BE2C (cell line): ENCODE measurements around the gene SLBP.

Experiments
- DNase-seq: peaks from one replicate; pipeline ENCODE4 v3.0.0-alpha.2; 2020
- H3K27me3 ChIP-seq: fragments of 250-450 bp; sonication (Bioruptor Pico); 2 replicates; pipeline ENCODE4 v1.5.1; 2020; ENCODE audit warnings: mild to moderate bottlenecking
- H3K36me3 ChIP-seq: fragments of 250-450 bp; sonication (Bioruptor Pico); 2 replicates; pipeline ENCODE4 v1.5.1; 2020; ENCODE audit warnings: mild to moderate bottlenecking
- H3K4me1 ChIP-seq: fragments of 250-450 bp; sonication (Bioruptor Pico); 2 replicates; pipeline ENCODE4 v1.5.1; 2020
- H3K4me3 ChIP-seq: 2 replicates; pipeline ENCODE4 v1.5.1; 2011; ENCODE audit warnings: low read depth, low read length
- H3K9me3 ChIP-seq: fragments of 250-450 bp; sonication (Bioruptor Pico); 2 replicates; pipeline ENCODE4 v1.5.1; 2020
- TF ChIP-seq, protein P1 (sequence below): IDR thresholded peaks from 2 replicates; pipeline ENCODE4 v1.5.1; 2012; ENCODE audit warnings: mild to moderate bottlenecking, low read depth, low read length

The SLBP gene

DNA sequence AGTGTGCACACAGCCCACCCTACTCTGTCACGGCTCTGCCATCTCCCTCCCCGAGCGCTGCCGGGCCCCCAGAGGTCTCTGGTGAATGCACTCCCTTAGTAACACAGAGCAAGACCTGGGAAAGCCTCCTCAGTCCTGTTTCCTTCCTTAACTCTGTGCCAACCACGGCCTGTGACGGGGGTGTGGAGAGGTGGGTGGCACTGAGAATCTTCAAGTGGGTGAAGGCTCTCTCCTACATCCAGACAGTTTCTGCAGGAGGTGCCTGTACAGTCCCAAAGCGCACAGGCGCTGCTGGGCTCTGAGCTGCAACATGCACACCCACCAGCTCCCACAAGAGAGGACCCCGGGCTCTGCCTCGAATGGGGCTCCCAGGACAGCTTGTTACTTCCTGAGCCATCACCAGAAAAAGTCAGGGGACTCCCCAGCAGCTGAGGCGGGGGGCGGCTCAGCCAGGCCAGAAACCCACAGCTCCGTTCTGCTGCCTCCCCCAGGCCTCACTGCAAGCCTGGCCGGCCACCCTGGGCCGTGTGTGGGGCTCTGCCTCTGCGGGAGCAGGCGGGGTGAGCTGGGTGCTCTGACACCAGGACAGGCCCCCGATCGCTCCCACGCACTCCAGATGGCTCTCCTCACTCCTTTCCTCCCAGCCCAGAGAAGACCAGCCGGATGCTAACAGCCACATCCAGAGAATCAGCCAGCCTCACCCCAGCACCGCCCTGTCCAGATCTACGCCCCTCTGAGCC is 57.7 kb downstream of the SLBP start:
- no peak for DNase-seq
- no peaks in the 10 kb centered on the region for H3K27me3 ChIP-seq
- TF ChIP-seq, protein P1, sequence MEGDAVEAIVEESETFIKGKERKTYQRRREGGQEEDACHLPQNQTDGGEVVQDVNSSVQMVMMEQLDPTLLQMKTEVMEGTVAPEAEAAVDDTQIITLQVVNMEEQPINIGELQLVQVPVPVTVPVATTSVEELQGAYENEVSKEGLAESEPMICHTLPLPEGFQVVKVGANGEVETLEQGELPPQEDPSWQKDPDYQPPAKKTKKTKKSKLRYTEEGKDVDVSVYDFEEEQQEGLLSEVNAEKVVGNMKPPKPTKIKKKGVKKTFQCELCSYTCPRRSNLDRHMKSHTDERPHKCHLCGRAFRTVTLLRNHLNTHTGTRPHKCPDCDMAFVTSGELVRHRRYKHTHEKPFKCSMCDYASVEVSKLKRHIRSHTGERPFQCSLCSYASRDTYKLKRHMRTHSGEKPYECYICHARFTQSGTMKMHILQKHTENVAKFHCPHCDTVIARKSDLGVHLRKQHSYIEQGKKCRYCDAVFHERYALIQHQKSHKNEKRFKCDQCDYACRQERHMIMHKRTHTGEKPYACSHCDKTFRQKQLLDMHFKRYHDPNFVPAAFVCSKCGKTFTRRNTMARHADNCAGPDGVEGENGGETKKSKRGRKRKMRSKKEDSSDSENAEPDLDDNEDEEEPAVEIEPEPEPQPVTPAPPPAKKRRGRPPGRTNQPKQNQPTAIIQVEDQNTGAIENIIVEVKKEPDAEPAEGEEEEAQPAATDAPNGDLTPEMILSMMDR: no peak
- no peaks in the 10 kb centered on the region for H3K9me3 ChIP-seq
- no peaks in the 10 kb centered on the region for H3K4me1 ChIP-seq
- no peak overlapping the region for H3K4me3 ChIP-seq
- no peaks in the 10 kb centered on the region for H3K36me3 ChIP-seq

DNA sequence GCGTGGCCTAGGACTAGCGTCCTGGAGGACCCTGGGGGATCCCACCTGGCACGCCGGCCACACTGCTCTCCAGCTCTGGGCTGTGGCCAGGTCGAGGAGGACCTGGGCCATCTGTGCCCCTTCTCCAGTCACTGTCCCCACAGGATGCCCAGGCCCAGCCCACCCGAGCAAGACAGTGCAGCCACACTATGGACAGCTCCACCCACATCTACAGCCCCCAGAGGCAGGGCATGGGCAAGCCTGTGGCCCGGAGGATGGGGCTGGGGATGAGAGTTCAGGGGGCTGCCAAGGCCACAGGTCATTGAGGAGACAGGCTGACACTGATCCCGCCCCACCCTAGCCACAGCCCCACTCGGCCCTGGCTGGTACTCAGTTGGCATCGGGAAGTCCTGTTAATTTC is 58.3 kb downstream of the SLBP start:
- no peaks in the 10 kb centered on the region for H3K36me3 ChIP-seq
- H3K4me3 ChIP-seq: no peak overlapping the region
- DNase-seq: no peak
- H3K9me3 ChIP-seq: no peaks in the 10 kb centered on the region
- H3K27me3 ChIP-seq: no peaks in the 10 kb centered on the region
- H3K4me1 ChIP-seq: no peaks in the 10 kb centered on the region
- TF ChIP-seq, protein P1: no peak

DNA sequence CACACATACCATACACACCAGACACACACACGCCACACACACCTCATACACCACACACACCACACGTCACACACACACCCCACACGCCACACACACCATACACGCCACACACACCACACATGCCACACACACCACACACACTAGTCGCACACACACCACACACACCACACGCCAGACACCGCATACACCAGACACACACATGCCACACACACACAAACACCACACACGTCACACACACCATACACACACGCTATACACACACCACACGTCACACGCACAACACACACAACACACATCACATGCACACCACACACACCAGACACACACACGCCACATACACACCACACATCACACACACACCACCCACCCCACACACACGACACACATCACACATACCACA is 60.0 kb downstream of the SLBP start:
- no peak overlapping the region for H3K4me3 ChIP-seq
- H3K9me3 ChIP-seq: no peaks in the 10 kb centered on the region
- TF ChIP-seq, protein P1: no peak
- no peaks in the 10 kb centered on the region for H3K27me3 ChIP-seq
- H3K36me3 ChIP-seq: no peaks in the 10 kb centered on the region
- no peak for DNase-seq
- no peaks in the 10 kb centered on the region for H3K4me1 ChIP-seq

DNA sequence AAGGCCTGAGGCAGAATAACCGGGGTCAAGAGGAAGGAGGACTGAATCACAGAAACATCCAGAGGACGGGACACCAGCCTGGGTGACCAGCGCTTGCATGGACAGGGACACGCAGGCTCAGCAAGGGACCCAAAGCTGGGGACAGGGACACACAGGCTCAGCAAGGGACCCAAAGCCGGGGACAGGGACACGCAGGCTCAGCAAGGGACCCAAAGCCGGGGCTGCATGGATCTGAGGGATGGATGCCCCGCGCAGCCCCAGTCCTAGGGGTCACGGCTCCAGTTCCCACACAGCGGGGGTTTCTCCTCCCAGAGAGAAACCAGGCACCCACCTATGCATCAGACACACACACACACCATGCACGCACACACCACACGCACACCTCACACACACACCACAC is 60.5 kb downstream of the SLBP start:
- Histone ChIP-seq H3K27me3 (no peaks in the 10 kb centered on the region), H3K4me1 (no peaks in the 10 kb centered on the region), H3K9me3 (no peaks in the 10 kb centered on the region), H3K36me3 (no peaks in the 10 kb centered on the region), H3K4me3 (no peak overlapping the region)
- no peak for DNase-seq
- TF ChIP-seq, protein P1: no peak

DNA sequence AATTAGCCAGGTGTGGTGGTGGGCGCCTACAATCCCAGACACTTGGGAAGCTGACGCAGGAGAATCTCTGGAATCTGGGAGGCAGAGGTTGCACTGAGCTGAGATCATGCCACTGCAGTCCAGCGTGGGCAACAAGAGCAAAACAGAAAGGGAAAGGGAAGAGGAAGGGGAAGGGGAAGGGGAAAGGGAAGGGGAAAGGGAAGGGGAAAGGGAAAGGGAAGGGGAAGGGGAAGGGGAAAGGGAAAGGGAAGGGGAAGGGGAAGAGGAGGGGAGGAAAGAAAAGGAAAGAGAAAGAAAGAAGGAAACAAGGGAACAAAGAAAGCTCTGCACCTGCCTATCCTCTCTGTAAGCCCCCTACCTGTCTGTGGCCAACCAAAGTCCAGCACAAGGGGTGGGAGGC is 63.2 kb downstream of the SLBP start:
- H3K36me3 ChIP-seq: no peaks in the 10 kb centered on the region
- DNase-seq: no peak
- H3K27me3 ChIP-seq: no peaks in the 10 kb centered on the region
- no peaks in the 10 kb centered on the region for H3K4me1 ChIP-seq
- TF ChIP-seq, protein P1: no peak
- no peak overlapping the region for H3K4me3 ChIP-seq
- no peaks in the 10 kb centered on the region for H3K9me3 ChIP-seq

DNA sequence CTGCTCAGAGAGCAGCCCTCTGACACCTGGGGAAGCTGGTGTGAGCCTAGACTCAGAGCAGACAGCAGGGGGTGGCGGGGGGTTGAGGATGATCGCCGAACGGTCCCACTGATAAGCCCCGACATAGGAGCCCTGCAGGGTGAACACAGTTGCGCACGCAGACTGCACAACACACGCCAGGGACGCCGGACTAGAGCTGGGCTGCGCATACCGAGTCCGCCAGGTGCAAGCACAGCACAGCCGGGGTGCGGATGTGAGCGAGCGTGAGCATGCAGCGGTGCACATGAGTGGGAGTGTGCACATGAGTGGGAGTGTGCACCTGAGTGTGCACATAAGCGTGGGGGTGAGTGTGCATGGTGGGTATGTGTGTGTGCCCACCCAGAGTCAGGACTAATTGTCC is 64.7 kb downstream of the SLBP start:
- no peaks in the 10 kb centered on the region for H3K27me3 ChIP-seq
- no peaks in the 10 kb centered on the region for H3K36me3 ChIP-seq
- DNase-seq: no peak
- TF ChIP-seq, protein P1: no peak
- no peak overlapping the region for H3K4me3 ChIP-seq
- no peaks in the 10 kb centered on the region for H3K9me3 ChIP-seq
- no peaks in the 10 kb centered on the region for H3K4me1 ChIP-seq
